Thoracic aorta (tissue), 2 donors: ENCODE data around the gene ZNF638. TPM values are rescaled to one million over a fixed set of nuclear protein-coding genes. Genes with fewer than 3 reads are reported as not detected.

Source experiments
- ATAC-seq: fragments of 150-250 bp; one replicate; pipeline ENCODE4 v1.8.0; 2017; ENCODE audit warnings: low read depth; ENCODE audit not compliant: insufficient number of reproducible peaks, low FRiP score
- DNase-seq: peaks from one replicate; pipeline ENCODE4 v3.0.0-alpha.2; 2020; ENCODE audit warnings: low spot score
- H3K27ac ChIP-seq, 2 donors: fragments of 200-600 bp; sonication (generic); 1 replicate in 1 of 2; 2 replicates in 1 of 2; pipeline ENCODE4 v1.5.1; 2016; ENCODE audit warnings: mild to moderate bottlenecking in 2 of 2, moderate library complexity in 2 of 2
- H3K27me3 ChIP-seq: fragments of 200-600 bp; sonication (generic); replicated peaks from 2 replicates; pipeline ENCODE4 v1.6.0; 2016; ENCODE audit warnings: mild to moderate bottlenecking; ENCODE audit not compliant: insufficient read depth
- H3K36me3 ChIP-seq: fragments of 200-600 bp; sonication (generic); one replicate; pipeline ENCODE4 v1.5.1; 2016
- H3K4me1 ChIP-seq, 2 donors: fragments of 200-600 bp; sonication (generic); 1 replicate in 1 of 2; 2 replicates in 1 of 2; pipeline versions ENCODE4 v1.5.1 to v1.6.0; 2016; ENCODE audit warnings: low read depth in 2 of 2, mild to moderate bottlenecking in 1 of 2; ENCODE audit not compliant: control insufficient read depth in 1 of 2
- H3K4me3 ChIP-seq: fragments of 200-600 bp; sonication (generic); 2 replicates; pipeline ENCODE4 v1.5.1; 2016; ENCODE audit warnings: mild to moderate bottlenecking
- H3K9me3 ChIP-seq: fragments of 200-600 bp; sonication (generic); 2 replicates; pipeline ENCODE4 v1.5.1; 2016
- total RNA-seq, 2 donors: library from RNA; depleted of rRNA; stranded (reverse); fragments of >200 nt; gene quantifications; one replicate each; pipeline versions ENCODE4 v1.1.0 to v1.2.3, GENCODE V29; 2016
- TF ChIP-seq, protein P1 (sequence below): fragments of 200-600 bp; sonication (generic); IDR thresholded peaks from one replicate; pipeline ENCODE4 v1.5.1; 2019; ENCODE audit warnings: antibody characterized with exemption

The ZNF638 gene
- total RNA-seq, 2 donors from 2014 or later, result 162 to 230 TPM

DNA sequence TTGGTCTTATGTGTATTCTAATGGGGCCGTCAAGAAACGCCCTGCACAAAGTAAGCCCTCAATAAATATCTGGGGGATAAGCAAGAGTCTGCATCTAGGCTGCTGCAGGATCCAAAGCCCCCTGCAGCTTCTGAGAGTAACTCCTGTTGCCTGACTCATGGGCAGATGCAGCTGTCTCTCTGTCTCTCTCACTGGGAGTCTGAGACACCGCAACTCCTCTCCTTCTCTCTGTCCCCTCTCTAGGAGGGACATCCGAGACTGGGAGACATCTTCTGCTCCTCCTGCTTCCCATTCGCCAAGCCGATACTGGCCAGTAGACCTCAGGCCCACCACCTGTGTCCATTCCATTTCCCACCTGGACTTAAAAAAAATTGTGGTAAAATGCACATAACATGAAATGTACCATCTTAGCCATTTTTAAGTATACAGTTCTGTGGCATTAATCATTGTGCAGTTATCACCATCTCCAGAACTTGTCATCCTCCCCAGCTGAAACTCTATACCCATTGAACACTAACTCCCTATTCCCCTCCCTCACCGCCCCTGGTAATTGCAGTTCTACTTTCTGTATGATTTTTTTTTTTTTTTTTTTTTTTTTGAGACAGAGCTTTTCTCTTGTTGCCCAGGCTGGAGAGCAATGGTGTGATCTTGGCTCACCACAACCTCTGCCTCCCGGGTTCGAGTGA, 141.9 kb downstream of the ZNF638 start:
- Histone ChIP-seq H3K36me3 (no peaks in the 10 kb centered on the region), H3K4me1 (no peaks in the 10 kb centered on the region), H3K9me3 (no peaks in the 10 kb centered on the region), H3K27ac (no peak overlapping the region), H3K4me3 (no peak overlapping the region), H3K27me3 (no peaks in the 10 kb centered on the region)
- no peak for ATAC-seq
- TF ChIP-seq, protein P1, sequence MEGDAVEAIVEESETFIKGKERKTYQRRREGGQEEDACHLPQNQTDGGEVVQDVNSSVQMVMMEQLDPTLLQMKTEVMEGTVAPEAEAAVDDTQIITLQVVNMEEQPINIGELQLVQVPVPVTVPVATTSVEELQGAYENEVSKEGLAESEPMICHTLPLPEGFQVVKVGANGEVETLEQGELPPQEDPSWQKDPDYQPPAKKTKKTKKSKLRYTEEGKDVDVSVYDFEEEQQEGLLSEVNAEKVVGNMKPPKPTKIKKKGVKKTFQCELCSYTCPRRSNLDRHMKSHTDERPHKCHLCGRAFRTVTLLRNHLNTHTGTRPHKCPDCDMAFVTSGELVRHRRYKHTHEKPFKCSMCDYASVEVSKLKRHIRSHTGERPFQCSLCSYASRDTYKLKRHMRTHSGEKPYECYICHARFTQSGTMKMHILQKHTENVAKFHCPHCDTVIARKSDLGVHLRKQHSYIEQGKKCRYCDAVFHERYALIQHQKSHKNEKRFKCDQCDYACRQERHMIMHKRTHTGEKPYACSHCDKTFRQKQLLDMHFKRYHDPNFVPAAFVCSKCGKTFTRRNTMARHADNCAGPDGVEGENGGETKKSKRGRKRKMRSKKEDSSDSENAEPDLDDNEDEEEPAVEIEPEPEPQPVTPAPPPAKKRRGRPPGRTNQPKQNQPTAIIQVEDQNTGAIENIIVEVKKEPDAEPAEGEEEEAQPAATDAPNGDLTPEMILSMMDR, result no peak
- DNase-seq, result no peak

DNA sequence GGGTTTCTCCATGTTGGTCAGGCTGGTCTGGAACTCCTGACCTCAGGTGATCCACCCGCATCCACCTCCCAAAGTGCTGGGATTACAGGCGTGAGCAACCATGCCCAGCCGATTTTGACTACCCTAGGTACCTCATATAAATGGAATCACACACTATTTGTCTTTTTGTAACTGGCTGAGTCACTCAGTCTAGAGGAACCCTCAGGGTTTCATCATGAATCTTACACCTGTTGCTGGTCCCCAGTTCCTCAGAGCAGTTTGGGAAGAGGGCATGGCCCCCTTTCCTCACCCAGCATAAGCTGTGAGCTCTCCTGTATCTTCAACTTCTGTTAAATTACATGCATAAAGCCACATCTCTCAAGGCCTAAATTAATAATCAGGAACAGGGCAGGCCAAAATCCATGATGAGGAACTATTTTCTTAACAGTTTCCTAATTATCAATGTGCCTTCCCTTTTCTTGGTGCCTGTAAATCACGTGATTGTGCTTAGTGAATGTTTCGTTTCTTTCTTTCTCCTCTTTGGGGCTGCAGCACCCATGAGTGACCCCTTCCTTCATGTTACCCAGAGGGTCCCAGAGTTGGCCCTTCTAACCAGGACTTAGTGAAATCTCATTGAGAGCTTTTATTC, 142.6 kb downstream of the ZNF638 start:
- Histone ChIP-seq H3K9me3 (no peaks in the 10 kb centered on the region), H3K36me3 (no peaks in the 10 kb centered on the region), H3K27me3 (no peaks in the 10 kb centered on the region), H3K27ac (no peak overlapping the region), H3K4me1 (no peaks in the 10 kb centered on the region), H3K4me3 (no peak overlapping the region)
- DNase-seq (no peak), ATAC-seq (no peak)
- TF ChIP-seq, protein P1, result no peak

DNA sequence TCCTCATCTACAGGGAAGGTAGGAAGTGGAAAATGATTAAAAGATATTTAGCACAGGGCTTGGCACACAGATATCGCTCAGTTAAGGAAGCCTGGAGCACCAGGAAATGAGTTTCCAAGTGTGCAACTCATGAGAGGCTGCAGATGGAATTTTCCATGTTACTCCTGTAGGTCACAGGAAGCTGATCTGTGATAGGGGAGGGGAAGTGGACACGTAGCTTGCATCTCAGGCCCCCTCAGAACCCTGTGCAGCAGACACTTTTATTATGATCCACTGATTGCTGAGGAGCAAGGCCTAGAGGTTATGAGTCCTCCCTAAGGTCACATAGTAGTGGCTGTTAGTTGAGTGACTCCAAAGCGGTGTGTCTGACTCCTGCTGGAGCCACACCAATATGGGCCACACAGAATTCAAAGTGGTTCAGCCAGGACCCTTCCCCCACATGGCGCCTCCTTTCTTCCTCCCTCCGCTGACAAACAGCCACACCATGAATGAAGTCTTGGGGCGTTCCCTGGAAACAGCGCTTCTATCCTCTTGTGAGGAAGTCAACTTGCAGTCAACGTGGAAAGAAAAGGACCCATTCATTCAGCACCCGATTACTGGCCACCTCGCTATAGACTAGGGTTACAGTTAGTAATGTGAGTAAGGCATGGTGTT, 143.3 kb downstream of the ZNF638 start:
- H3K27me3 ChIP-seq, result no peaks in the 10 kb centered on the region
- no peak overlapping the region for H3K27ac ChIP-seq
- H3K4me1 ChIP-seq, result no peaks in the 10 kb centered on the region
- no peaks in the 10 kb centered on the region for H3K36me3 ChIP-seq
- DNase-seq (no peak), ATAC-seq (no peak)
- TF ChIP-seq, protein P1, result no peak
- H3K4me3 ChIP-seq, result no peak overlapping the region
- no peaks in the 10 kb centered on the region for H3K9me3 ChIP-seq

DNA sequence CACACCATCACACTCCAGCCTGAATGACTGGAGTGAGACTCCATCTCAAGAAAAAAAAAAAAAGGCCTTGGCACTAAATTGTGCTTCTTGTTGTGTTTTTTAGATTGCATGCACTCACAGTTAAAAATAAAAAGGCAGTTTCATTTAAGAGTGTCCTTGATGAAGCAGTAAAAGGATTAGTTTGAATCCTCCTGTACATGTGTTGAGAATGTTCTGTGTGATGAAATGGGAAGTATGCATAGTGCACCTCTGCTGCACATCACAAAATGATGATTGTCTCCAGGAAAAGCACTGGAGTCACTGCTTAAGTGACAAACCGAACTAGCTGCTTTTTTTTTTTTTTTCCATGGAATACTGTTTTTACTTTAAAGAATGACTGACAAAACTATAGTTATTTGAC, 144.9 kb downstream of the ZNF638 start:
- Histone ChIP-seq H3K9me3 (no peaks in the 10 kb centered on the region), H3K36me3 (no peaks in the 10 kb centered on the region), H3K27me3 (no peaks in the 10 kb centered on the region), H3K27ac (no peak overlapping the region), H3K4me1 (no peaks in the 10 kb centered on the region), H3K4me3 (no peak overlapping the region)
- ATAC-seq, result no peak
- no peak for DNase-seq
- TF ChIP-seq, protein P1, result no peak

DNA sequence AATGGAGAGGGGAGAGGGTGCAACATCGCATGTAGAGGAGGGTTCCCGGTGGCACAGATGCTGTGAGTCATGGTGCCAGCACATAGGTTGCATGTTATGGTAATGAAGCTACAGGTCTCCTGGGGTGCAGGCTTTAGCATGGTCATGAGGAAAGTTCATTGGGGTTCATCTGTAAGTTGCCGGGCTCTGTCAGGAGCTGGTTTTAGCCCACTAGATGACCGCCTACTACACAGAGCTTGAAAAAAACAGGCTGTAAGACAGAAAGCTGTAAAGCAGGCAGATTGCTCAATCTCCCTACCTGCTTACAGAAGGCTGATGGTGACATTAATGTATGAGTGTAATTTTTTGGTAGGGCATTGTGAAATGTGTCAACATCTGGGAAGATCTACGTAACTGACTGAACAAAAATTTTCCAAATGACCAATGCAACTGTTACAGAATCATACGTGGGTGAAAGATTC, 145.7 kb downstream of the ZNF638 start:
- Histone ChIP-seq H3K4me3 (no peak overlapping the region), H3K4me1 (no peaks in the 10 kb centered on the region), H3K9me3 (no peaks in the 10 kb centered on the region), H3K27me3 (no peaks in the 10 kb centered on the region), H3K36me3 (no peaks in the 10 kb centered on the region), H3K27ac (no peak overlapping the region)
- TF ChIP-seq, protein P1, result no peak
- no peak for ATAC-seq
- DNase-seq, result no peak
